SK-N-SH treated with all-trans-retinoic acid at 6 μM for 48 hours (cell line): ENCODE data around the gene NAA60.

ENCODE experiments used
- ATAC-seq: fragments of 200-7000 bp; cut with Tn5 transposase; 3 replicates; pipeline ENCODE4 v1.9.1; 2020; ENCODE audit warnings: mild to moderate bottlenecking, moderate library complexity
- BACH2 ChIP-seq: fragments of 250-450 bp; sonication (Bioruptor Pico); IDR thresholded peaks from 2 replicates; pipeline ENCODE4 v1.9.0; 2021; ENCODE audit warnings: mild to moderate bottlenecking, borderline replicate concordance
- CREB5 ChIP-seq: fragments of 250-450 bp; sonication (Bioruptor Pico); IDR thresholded peaks from 2 replicates; pipeline ENCODE4 v1.5.1; 2020; ENCODE audit warnings: low read depth, mild to moderate bottlenecking, moderate library complexity
- CSDC2 ChIP-seq: fragments of 250-450 bp; sonication (Bioruptor Pico); IDR thresholded peaks from 2 replicates; pipeline ENCODE4 v1.5.0; 2020; ENCODE audit warnings: mild to moderate bottlenecking, moderate library complexity
- CSRNP3 ChIP-seq: fragments of 250-450 bp; sonication (Bioruptor Pico); IDR thresholded peaks from 2 replicates; pipeline ENCODE4 v1.5.1; 2021; ENCODE audit warnings: mild to moderate bottlenecking, moderate library complexity
- ESRRG ChIP-seq: fragments of 250-450 bp; sonication (Bioruptor Pico); IDR thresholded peaks from 2 replicates; pipeline ENCODE4 v1.6.1; 2021; ENCODE audit warnings: mild to moderate bottlenecking
- GLIS3 ChIP-seq: fragments of 250-450 bp; sonication (Bioruptor Pico); IDR thresholded peaks from 2 replicates; pipeline ENCODE4 v1.5.0; 2020; ENCODE audit warnings: mild to moderate bottlenecking, moderate library complexity
- ISL1 ChIP-seq: fragments of 250-450 bp; sonication (Bioruptor Pico); IDR thresholded peaks from 2 replicates; pipeline ENCODE4 v2.1.2; 2022; ENCODE audit warnings: mild to moderate bottlenecking, moderate library complexity
- OSR1 ChIP-seq: fragments of 250-450 bp; sonication (Bioruptor Pico); IDR thresholded peaks from 2 replicates; pipeline ENCODE4 v1.8.0; 2022; ENCODE audit warnings: moderate library complexity, mild to moderate bottlenecking, inconsistent platforms
- PATZ1 ChIP-seq: fragments of 250-450 bp; sonication (Bioruptor Pico); IDR thresholded peaks from 2 replicates; pipeline ENCODE4 v1.8.0; 2020; ENCODE audit warnings: mild to moderate bottlenecking, moderate library complexity, borderline replicate concordance
- POU6F1 ChIP-seq: fragments of 250-450 bp; sonication (Bioruptor Pico); IDR thresholded peaks from 2 replicates; pipeline ENCODE4 v1.8.0; 2021; ENCODE audit warnings: low read depth, mild to moderate bottlenecking, moderate library complexity, borderline replicate concordance
- PPARA ChIP-seq: fragments of 250-450 bp; sonication (Bioruptor Pico); IDR thresholded peaks from 2 replicates; pipeline ENCODE4 v1.5.0; 2020; ENCODE audit warnings: mild to moderate bottlenecking, borderline replicate concordance
- SNAI2 ChIP-seq: fragments of 250-450 bp; sonication (Bioruptor Pico); IDR thresholded peaks from 2 replicates; pipeline ENCODE4 v1.5.0; 2020; ENCODE audit warnings: mild to moderate bottlenecking, moderate library complexity
- TOX ChIP-seq: fragments of 250-450 bp; sonication (Bioruptor Pico); IDR thresholded peaks from 2 replicates; pipeline ENCODE4 v1.8.0; 2021; ENCODE audit warnings: mild to moderate bottlenecking, moderate library complexity, borderline replicate concordance
- TSHZ2 ChIP-seq: fragments of 250-450 bp; sonication (Bioruptor Pico); IDR thresholded peaks from 2 replicates; pipeline ENCODE4 v1.5.0; 2020; ENCODE audit warnings: mild to moderate bottlenecking, moderate library complexity
- ZC3H10 ChIP-seq: fragments of 250-450 bp; sonication (Bioruptor Pico); IDR thresholded peaks from 2 replicates; pipeline ENCODE4 v1.5.1; 2021; ENCODE audit warnings: mild to moderate bottlenecking, moderate library complexity
- ZFP3 ChIP-seq: fragments of 250-450 bp; sonication (Bioruptor Pico); IDR thresholded peaks from 2 replicates; pipeline ENCODE4 v1.5.0; 2020; ENCODE audit warnings: mild to moderate bottlenecking, moderate library complexity
- ZFP30 ChIP-seq: fragments of 450-650 bp; formaldehyde crosslinking; IDR thresholded peaks from 2 replicates; pipeline ENCODE4 v1.5.0; 2022; ENCODE audit warnings: mild to moderate bottlenecking, moderate library complexity
- ZNF565 ChIP-seq: fragments of 450-650 bp; formaldehyde crosslinking; conservative IDR thresholded peaks from 2 replicates; pipeline ENCODE4 v1.5.0; 2020; ENCODE audit warnings: low read depth, mild to moderate bottlenecking, moderate library complexity
- ZNF70 ChIP-seq: fragments of 450-650 bp; formaldehyde crosslinking; IDR thresholded peaks from 2 replicates; pipeline ENCODE4 v1.5.0; 2020; ENCODE audit warnings: mild to moderate bottlenecking, moderate library complexity
- ZNF8 ChIP-seq: fragments of 450-650 bp; formaldehyde crosslinking; IDR thresholded peaks from 2 replicates; pipeline ENCODE4 v1.5.0; 2020; ENCODE audit warnings: mild to moderate bottlenecking, moderate library complexity

NAA60 gene

GRCh38 chr16:3519581-3519980, 76.1 kb downstream of the NAA60 start:
- ATAC-seq, result no peak
- no peak for TF ChIP-seq BACH2 (CRISPR knock-in tag)
- no peak for TF ChIP-seq ISL1 (CRISPR knock-in tag)
- no peak for TF ChIP-seq OSR1 (CRISPR knock-in tag)
- no peak for TF ChIP-seq SNAI2 (CRISPR knock-in tag)
- no peak for TF ChIP-seq ESRRG (CRISPR knock-in tag)
- TF ChIP-seq CREB5 (CRISPR knock-in tag), result no peak
- no peak for TF ChIP-seq ZNF70 (CRISPR knock-in tag)
- no peak for TF ChIP-seq PATZ1 (CRISPR knock-in tag)
- no peak for TF ChIP-seq CSDC2 (CRISPR knock-in tag)
- TF ChIP-seq ZC3H10 (CRISPR knock-in tag), result no peak
- TF ChIP-seq TOX (CRISPR knock-in tag), result no peak
- no peak for TF ChIP-seq ZFP30 (CRISPR knock-in tag)
- TF ChIP-seq POU6F1 (CRISPR knock-in tag), result no peak
- no peak for TF ChIP-seq GLIS3 (CRISPR knock-in tag)
- TF ChIP-seq PPARA (CRISPR knock-in tag), result no peak
- TF ChIP-seq TSHZ2 (CRISPR knock-in tag), result no peak
- TF ChIP-seq ZNF565 (CRISPR knock-in tag), result no peak
- no peak for TF ChIP-seq CSRNP3
- TF ChIP-seq ZFP3 (CRISPR knock-in tag), result no peak
- no peak for TF ChIP-seq ZNF8 (CRISPR knock-in tag)

- peak; percentile 75 for ATAC-seq
- TF ChIP-seq PPARA (CRISPR knock-in tag) (no peak), ZFP30 (CRISPR knock-in tag) (no peak), PATZ1 (CRISPR knock-in tag) (no peak), TOX (CRISPR knock-in tag) (no peak), ZNF8 (CRISPR knock-in tag) (peak; percentile 61; the same call in 1 of the 2 replicates), POU6F1 (CRISPR knock-in tag) (no peak), ZNF565 (CRISPR knock-in tag) (no peak), ISL1 (CRISPR knock-in tag) (0 out of 2 replicates have a peak, but pooled peaks have one; percentile 15)
- TF ChIP-seq, all 23 proteins: peak for 2
These were observed 76.9 kb downstream of the NAA60 start for GRCh38 chr16:3520413-3520812.
